ENCODE results near the gene HOXC5.

GRCh38 chr12:54036620-54037359 lies 3.9 kb downstream of the HOXC5 start:
- TF ChIP-seq, protein P1, sequence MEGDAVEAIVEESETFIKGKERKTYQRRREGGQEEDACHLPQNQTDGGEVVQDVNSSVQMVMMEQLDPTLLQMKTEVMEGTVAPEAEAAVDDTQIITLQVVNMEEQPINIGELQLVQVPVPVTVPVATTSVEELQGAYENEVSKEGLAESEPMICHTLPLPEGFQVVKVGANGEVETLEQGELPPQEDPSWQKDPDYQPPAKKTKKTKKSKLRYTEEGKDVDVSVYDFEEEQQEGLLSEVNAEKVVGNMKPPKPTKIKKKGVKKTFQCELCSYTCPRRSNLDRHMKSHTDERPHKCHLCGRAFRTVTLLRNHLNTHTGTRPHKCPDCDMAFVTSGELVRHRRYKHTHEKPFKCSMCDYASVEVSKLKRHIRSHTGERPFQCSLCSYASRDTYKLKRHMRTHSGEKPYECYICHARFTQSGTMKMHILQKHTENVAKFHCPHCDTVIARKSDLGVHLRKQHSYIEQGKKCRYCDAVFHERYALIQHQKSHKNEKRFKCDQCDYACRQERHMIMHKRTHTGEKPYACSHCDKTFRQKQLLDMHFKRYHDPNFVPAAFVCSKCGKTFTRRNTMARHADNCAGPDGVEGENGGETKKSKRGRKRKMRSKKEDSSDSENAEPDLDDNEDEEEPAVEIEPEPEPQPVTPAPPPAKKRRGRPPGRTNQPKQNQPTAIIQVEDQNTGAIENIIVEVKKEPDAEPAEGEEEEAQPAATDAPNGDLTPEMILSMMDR (IDR thresholded peaks at IDR 0.05 in 4 of 5, conservative IDR thresholded peaks at IDR 0.05 in 1 of 5) = no peak
- TF ChIP-seq POLR2A (IDR thresholded peaks at IDR 0.05) = no peak
